ENCODE results near the gene NLRC3.
A peak's percentile ranks its signal among the peaks of the same experiment; 100 is the strongest.
"Not testable (repeated sequence)": the region's sequence is repeated elsewhere in the genome, so short reads cannot be mapped to it uniquely, and the experiment has no call there.

NLRC3 gene

DNA sequence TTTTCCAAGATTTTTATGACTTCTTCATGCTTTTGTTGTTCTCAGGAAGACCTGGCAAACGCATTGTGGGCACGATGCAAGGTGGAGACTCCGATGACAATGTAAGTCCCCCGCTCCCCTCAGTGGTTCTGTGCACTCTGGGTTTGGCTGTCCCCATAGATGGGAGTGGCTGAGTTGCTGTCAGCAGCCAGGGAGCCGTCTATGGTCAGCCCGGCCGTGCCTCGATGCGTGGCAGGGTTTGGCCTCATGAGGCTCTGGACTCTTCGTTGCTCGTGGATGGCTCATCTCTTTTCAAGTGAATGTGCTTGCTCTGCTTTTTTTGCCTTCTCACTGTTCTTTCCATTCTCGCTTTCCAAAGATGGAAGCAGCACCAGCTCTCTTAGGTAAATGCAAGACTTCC is 44.5 kb downstream of the NLRC3 start:
- no peak overlapping the region for H3K4me3 ChIP-seq (ENCODE audit: low read depth, low read length)
- TF ChIP-seq, protein P1, sequence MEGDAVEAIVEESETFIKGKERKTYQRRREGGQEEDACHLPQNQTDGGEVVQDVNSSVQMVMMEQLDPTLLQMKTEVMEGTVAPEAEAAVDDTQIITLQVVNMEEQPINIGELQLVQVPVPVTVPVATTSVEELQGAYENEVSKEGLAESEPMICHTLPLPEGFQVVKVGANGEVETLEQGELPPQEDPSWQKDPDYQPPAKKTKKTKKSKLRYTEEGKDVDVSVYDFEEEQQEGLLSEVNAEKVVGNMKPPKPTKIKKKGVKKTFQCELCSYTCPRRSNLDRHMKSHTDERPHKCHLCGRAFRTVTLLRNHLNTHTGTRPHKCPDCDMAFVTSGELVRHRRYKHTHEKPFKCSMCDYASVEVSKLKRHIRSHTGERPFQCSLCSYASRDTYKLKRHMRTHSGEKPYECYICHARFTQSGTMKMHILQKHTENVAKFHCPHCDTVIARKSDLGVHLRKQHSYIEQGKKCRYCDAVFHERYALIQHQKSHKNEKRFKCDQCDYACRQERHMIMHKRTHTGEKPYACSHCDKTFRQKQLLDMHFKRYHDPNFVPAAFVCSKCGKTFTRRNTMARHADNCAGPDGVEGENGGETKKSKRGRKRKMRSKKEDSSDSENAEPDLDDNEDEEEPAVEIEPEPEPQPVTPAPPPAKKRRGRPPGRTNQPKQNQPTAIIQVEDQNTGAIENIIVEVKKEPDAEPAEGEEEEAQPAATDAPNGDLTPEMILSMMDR (IDR thresholded peaks at IDR 0.05; ENCODE audit: low read depth, low read length), result no peak
- no peak for DNase-seq (ENCODE audit: low read depth, low spot score)
- in situ Hi-C loops (cut with HindIII; ENCODE audit: low sequenced_read_pairs), result no loop called here

GRCh38 chr16:3530371-3530914 is 46.8 kb downstream of the NLRC3 start:
- in situ Hi-C loops (cut with HindIII; ENCODE audit: low sequenced_read_pairs), result no loop called here
- TF ChIP-seq, protein P1 (IDR thresholded peaks at IDR 0.05; ENCODE audit: low read depth, low read length), result no peak
- no peak overlapping the region for H3K4me3 ChIP-seq (ENCODE audit: low read depth, low read length)
- no peak for DNase-seq (ENCODE audit: low read depth, low spot score)

GRCh38 chr16:3529175-3529574 is 48.0 kb downstream of the NLRC3 start:
- TF ChIP-seq, protein P1 (IDR thresholded peaks at IDR 0.05; ENCODE audit: low read depth, low read length), result no peak
- DNase-seq (ENCODE audit: low read depth, low spot score), result no peak
- in situ Hi-C loops (cut with HindIII; ENCODE audit: low sequenced_read_pairs), result no loop called here
- H3K4me3 ChIP-seq (ENCODE audit: low read depth, low read length), result no peak overlapping the region

GRCh38 chr16:3528406-3528805 is 48.8 kb downstream of the NLRC3 start:
- TF ChIP-seq, protein P1 (IDR thresholded peaks at IDR 0.05; ENCODE audit: low read depth, low read length), result no peak
- in situ Hi-C loops (cut with HindIII; ENCODE audit: low sequenced_read_pairs), result no loop called here
- no peak overlapping the region for H3K4me3 ChIP-seq (ENCODE audit: low read depth, low read length)
- no peak for DNase-seq (ENCODE audit: low read depth, low spot score)

DNA sequence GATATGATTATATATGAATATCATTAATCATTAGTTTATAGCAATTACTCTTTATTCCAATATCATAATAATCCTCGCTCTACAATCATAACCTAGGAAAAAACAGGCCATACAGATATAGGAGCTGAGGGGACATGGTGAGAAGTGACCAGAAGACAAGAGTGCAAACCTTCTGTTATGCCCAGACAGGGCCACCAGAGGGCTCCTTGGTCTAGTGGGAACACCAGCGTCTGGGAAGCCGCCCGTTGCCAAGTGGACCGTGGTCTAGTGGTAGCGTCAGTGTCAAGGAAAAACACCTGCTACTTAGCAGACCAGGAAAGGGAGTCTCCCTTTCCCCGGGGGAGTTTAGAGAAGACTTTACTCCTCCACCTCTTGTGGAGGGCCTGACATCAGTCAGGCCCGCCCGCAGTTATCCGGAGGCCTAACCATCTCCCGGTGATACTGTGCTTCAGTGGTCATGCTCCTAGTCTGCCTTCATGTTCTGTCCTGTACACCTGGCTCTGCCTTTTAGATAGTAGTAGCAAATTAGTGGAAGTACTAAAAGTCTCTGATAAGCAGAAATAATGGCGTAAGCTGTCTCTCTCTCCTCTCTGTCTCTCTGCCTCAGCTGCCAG is 49.9 kb downstream of the NLRC3 start:
- TF ChIP-seq, protein P1 (IDR thresholded peaks at IDR 0.05; ENCODE audit: low read depth, low read length), result peak; percentile 60
- DNase-seq (ENCODE audit: low read depth, low spot score), result peak; percentile 52
- H3K4me3 ChIP-seq (ENCODE audit: low read depth, low read length); in situ Hi-C loops (cut with HindIII; ENCODE audit: low sequenced_read_pairs): not testable (repeated sequence)

DNA sequence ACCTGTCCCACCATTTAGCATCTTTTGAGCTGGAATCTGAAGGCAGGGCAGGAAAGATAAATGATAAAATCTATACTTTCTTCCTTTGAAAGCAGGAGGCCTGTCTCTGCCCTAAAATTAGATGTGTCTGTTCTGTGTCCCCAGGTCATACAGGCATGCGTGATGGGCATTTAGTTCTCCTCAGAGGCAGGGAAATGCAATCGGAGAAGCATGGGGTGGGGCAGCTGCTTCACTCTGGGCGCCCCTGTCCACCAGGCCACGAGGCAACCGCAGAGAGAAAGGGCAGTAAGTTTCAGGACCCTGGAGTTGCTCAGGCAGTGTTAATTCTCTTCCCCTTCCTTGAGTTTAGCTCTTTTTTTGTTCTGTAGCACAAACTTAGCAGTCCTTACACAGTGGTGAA is 51.3 kb downstream of the NLRC3 start:
- H3K4me3 ChIP-seq (ENCODE audit: low read depth, low read length), result no peak overlapping the region
- TF ChIP-seq, protein P1 (IDR thresholded peaks at IDR 0.05; ENCODE audit: low read depth, low read length), result no peak
- in situ Hi-C loops (cut with HindIII; ENCODE audit: low sequenced_read_pairs), result no loop called here
- DNase-seq (ENCODE audit: low read depth, low spot score), result no peak

All from astrocyte of the spinal cord (primary cell).